Astrocyte of the spinal cord (primary cell): Measurements from ENCODE around the gene ZNRD2.

Experiments
- DNase-seq: peaks from one replicate; pipeline ENCODE4 v3.0.0; 2011; ENCODE audit warnings: low read depth, low spot score
- H3K4me3 ChIP-seq: 2 replicates; pipeline ENCODE4 v1.5.1; 2011; ENCODE audit warnings: low read depth, mild to moderate bottlenecking, low read length, moderate library complexity
- CTCF ChIP-seq: IDR thresholded peaks from 2 replicates; pipeline ENCODE4 v1.5.1; 2012; ENCODE audit warnings: low read depth, mild to moderate bottlenecking, low read length, inconsistent platforms
- in situ Hi-C: cut with HindIII; loops from 2 replicates; pipeline ENCODE4 v1.10.0; 2017; ENCODE audit warnings: low sequenced_read_pairs

The ZNRD2 gene

DNA sequence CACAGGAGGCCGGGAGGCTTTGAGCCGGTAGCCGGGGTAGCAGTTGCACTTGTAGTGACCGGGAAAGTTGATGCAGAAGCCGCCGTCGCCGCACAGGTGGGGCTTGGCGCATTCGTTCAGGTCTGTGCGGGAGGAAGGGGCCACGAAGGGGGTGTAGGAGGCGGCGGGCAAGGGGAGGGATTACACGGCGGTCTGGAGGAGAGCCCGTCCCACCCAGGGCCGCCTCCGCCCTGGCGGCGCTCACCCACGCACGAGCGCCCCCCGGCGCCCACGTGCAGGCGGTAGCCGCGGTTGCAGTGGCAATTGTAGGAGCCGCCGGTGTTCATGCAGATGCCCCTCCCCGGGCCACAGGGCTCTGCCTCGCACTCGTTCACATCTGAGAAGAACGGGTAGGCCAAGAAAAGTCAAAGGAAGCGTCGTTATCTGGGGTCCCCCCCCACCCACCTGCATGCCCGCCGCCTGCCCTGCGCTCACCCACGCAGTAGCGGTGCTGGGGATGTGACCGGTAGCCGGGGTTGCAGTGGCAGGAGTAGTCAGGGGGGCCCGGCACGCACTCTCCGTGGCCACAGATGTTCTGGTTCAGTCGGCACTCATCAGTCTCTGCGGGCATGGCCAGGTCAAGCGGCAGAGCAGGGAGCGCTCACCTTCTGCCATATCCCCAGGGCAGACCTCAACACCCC lies 22.7 kb upstream of the ZNRD2 start:
- DNase-seq: no peak
- no peak overlapping the region for H3K4me3 ChIP-seq
- no peak for TF ChIP-seq CTCF
- in situ Hi-C loops: no loop called here

DNA sequence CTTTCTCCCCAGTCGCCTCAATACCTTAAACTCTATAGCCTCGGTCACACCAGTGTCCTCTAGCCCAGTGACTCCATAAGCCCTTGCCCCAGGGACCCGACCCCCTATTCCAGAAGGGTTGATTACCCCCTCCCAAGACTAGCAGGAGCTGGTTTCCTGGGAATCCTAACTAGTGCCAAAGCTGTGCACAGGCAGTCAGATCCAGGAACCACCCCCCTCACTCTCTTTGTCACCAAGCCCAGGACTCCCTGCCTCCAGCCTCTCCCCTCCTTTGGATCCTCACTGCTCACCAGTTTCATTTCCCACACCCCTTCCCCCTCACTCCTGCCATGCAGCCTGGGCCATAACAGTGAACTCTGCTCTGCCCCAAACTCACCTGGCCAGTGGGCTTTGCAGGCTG lies 21.9 kb upstream of the ZNRD2 start:
- in situ Hi-C loops: no loop called here
- no peak overlapping the region for H3K4me3 ChIP-seq
- no peak for DNase-seq
- no peak for TF ChIP-seq CTCF

- DNase-seq: no peak
- in situ Hi-C loops: no loop called here
- no peak overlapping the region for H3K4me3 ChIP-seq
- TF ChIP-seq CTCF: no peak
These were observed 21.2 kb upstream of the ZNRD2 start for GRCh38 chr11:65549096-65549495.

DNA sequence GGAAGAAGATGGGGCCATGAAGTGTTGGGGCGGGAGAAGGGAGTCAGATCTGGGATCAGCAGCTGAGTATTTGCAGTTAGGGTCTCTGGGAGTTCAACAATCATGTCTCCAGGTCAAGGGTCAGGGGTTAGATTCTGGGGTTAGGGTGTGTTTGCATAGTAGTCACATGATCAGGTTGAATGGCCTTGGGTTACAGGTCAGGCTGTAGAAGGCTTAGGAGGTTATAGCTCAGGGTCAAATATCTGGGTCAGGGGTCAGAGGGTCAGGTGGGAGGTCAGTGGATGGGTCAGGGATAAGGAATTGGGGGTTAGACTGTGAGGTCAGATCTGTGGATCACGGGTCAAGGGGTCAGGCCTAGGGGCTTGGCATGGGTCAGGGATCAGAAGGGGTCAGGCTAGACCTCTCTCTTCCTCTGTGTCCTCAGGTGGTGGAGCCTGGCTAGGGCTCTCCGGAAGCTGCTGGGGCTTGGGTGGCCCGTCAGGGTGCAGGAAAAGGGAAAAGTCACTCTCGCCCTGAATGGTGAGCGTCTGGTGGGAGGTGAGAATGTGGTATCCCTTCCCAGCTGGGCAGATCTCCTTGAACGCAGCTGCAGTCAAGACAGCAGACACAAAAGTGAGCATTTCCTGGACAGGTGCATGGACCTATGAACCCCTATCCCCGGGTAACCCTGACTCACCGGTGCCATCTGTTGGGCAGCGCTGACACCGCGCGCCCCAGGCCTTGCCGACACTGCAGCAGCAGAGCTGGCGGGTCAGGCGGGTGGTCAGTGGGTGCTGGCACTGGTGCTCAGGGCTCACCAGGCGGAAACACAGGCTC lies 18.5 kb upstream of the ZNRD2 start:
- in situ Hi-C loops: no loop called here
- peak; percentile 45 for TF ChIP-seq CTCF
- no peak for DNase-seq
- H3K4me3 ChIP-seq: no peak overlapping the region

DNA sequence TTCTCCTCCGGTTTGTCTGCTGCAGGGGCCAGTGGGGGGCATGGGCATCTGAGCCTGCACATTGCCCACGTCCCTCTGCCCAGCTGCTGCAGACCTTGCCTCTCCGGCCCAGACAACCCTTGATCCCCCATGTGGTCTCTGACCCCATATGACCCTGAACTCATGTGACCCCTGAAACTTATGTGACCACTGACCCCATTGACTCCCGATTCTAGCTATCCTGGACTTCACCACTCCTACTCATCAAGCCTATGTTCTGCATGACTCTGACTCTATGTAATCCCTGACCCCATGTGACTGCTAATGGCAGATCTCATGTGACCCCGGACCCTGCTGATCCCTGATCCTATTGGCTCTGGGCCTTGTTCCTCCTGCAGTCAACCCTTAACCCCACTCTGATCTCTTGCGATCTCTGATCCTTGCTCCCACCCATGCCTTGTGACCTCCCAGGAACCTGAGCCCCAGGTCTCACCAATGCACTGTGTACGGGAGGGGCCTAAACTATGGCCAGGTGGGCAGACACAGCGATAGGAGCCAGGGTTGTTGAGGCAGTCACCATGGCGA lies 17.8 kb upstream of the ZNRD2 start:
- no peak for DNase-seq
- in situ Hi-C loops: no loop called here
- no peak overlapping the region for H3K4me3 ChIP-seq
- TF ChIP-seq CTCF: no peak

- H3K4me3 ChIP-seq: no peak overlapping the region
- TF ChIP-seq CTCF: no peak
- DNase-seq: no peak
- in situ Hi-C loops: no loop called here
These were observed 16.8 kb upstream of the ZNRD2 start for GRCh38 chr11:65553301-65554001.
